Gastroesophageal sphincter (tissue), 3 donors: ENCODE measurements around the gene GDPD1.

Source experiments
- POLR2A ChIP-seq, 2 donors: fragments of 450-650 bp; IDR thresholded peaks; one replicate each; pipeline ENCODE4 v1.6.1; 2017; ENCODE audit warnings: antibody characterized with exemption in 2 of 2, mild to moderate bottlenecking in 2 of 2, moderate library complexity in 1 of 2
- POLR2AphosphoS5 ChIP-seq: sonication (generic); formaldehyde crosslinking; IDR thresholded peaks from one replicate; pipeline ENCODE4 v1.6.1; 2017; ENCODE audit warnings: antibody characterized with exemption
- TF ChIP-seq, protein P1 (sequence below), 4 experiments: fragments of 200-600 bp in 2 of 4; fragments of 450-650 bp in 2 of 4; sonication (generic) in 1 of 4; IDR thresholded peaks; one replicate each; pipeline ENCODE4 v1.5.1; 2017 to 2019; ENCODE audit warnings: antibody characterized with exemption in 4 of 4, mild to moderate bottlenecking in 2 of 4, moderate library complexity in 2 of 4

- TF ChIP-seq, protein P1, sequence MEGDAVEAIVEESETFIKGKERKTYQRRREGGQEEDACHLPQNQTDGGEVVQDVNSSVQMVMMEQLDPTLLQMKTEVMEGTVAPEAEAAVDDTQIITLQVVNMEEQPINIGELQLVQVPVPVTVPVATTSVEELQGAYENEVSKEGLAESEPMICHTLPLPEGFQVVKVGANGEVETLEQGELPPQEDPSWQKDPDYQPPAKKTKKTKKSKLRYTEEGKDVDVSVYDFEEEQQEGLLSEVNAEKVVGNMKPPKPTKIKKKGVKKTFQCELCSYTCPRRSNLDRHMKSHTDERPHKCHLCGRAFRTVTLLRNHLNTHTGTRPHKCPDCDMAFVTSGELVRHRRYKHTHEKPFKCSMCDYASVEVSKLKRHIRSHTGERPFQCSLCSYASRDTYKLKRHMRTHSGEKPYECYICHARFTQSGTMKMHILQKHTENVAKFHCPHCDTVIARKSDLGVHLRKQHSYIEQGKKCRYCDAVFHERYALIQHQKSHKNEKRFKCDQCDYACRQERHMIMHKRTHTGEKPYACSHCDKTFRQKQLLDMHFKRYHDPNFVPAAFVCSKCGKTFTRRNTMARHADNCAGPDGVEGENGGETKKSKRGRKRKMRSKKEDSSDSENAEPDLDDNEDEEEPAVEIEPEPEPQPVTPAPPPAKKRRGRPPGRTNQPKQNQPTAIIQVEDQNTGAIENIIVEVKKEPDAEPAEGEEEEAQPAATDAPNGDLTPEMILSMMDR (IDR thresholded peaks at IDR 0.05), result no peak
- no peak for TF ChIP-seq POLR2AphosphoS5
- TF ChIP-seq POLR2A (IDR thresholded peaks at IDR 0.05), result no peak
Measured at GRCh38 chr17:59175076-59175475, 45.2 kb upstream of the GDPD1 start.
